ENCODE measurements around the gene ZNF200.
"Not testable (repeated sequence)": the region's sequence is repeated elsewhere in the genome, so short reads cannot be mapped to it uniquely, and the experiment has no call there.

ZNF200 gene, protein sequence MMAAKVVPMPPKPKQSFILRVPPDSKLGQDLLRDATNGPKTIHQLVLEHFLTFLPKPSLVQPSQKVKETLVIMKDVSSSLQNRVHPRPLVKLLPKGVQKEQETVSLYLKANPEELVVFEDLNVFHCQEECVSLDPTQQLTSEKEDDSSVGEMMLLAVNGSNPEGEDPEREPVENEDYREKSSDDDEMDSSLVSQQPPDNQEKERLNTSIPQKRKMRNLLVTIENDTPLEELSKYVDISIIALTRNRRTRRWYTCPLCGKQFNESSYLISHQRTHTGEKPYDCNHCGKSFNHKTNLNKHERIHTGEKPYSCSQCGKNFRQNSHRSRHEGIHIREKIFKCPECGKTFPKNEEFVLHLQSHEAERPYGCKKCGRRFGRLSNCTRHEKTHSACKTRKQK

DNA sequence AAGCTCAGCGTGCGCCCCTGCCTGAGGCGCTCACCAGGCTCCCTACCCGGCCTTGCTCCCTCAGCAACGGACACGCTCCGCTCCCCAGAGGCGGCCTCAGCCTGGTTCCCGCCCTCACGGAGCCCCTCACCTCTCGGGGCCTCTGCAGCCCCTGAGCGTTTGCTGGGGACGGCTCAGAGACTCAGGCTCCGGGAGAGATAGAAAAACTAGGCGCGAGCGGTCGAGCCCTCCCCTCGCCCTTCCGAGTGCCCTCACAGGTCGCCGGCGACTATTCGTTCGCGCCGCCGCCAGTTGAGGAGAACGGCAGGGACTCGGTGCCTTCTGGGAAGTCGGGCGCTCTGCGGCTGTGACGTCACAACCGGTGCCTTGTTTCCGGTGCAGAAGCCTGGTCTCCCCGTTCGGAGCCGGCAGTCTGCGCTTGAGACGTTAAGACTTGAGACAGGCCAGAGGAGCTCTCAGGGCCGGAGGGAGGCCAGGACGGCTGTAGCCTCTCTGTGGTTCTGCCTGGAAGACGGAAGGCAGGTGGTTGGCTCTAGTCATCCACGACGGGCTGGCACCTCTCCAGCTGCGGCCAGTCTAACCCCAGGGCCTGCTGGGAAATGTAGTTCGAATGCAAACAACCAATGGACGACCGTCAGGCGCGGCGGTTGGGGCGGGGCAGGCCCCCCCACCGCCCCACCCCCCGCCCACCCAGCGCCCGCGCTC lies at the start of gene ZNF200:
TSS of gene ZNF200 (minus strand) at position 302 of the 705 bp plus-strand sequence. CDS start 1,403 bp downstream, outside the sequence.
- in situ Hi-C loops (cut with HindIII; ENCODE audit: low pct_ligation_motif_present, low pct_unique_long_range_greater_than_20kb, low sequenced_read_pairs), result no loop called here
- DNase-seq, result peak; percentile 97

DNA sequence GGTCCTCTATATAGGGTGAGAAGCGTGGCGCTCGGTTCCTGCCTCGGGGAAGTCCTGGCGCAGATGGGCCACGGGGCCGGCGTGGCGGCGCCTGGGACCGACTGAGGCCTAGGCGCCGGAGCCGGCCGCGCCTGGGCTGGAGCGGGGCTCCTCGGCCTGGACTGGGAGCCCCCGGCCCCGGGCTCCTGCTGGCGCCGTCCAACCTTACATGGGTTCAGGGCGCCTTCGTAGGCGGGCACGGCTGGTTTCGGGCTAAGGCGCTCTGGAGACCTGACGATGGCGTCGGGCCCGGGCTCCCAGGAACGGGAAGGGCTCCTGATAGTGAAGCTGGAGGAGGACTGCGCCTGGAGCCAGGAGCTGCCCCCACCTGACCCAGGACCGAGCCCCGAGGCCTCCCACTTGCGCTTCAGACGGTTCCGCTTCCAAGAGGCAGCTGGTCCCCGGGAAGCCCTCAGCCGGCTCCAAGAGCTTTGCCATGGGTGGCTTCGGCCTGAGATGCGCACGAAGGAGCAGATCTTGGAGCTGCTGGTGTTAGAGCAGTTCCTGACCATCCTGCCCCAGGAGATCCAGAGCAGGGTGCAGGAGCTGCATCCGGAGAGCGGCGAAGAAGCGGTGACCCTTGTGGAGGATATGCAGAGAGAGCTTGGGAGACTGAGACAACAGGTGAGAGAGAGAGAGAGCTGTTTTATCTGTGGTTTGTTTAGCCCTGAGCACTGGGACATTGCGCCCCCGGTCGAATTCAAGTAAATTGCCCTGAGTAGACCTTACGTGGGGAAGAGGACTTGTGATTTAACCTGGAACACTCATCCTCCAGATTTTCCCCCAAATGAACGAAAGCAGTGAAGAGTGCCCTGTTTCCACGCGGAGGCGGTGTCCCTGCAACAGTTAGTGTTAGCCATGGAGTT lies 48.8 kb upstream of the ZNF200 start:
- no peak for DNase-seq
- in situ Hi-C loops (cut with HindIII; ENCODE audit: low pct_ligation_motif_present, low pct_unique_long_range_greater_than_20kb, low sequenced_read_pairs), result no loop called here

DNA sequence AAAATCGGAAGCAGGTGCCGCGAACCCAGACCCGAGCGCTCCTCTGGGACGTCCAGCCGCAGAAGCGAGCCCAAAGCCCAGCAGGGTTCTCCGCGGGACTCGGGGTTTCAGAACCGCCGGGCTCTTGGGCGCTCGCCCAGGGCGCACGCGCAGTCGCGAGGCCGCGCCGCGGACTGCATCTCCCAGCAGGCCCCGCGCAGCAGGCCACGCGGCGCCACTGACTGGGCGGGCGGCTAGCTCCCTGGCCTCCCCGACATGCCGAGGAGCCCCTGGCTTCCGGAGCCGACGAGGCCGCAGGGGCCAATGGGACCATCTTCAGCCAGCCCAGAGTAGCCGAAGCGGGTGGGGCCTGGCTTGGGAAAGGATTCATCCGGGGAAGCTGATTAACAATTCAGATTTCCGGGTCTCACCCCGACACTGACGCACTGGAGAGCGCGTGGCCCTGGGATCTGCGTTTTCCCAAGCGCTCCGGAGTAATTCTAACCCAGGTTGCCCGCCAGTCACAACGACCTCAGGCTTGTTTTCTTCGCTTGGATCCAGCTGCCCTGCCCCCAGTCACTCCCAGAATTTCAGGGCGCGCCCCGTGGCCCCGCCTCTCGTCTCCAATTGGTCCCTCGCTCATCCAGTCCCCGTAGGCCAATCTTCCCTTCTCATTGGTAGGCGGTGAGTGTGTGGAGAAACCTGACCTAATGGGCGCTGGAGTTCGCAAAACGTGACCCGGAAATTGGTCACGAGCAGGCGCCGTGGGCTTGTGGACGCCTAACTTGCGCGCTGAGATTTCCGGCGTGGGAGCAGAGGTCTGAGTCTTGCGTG lies 48.0 kb upstream of the ZNF200 start, which contains the start of gene ZNF263:
TSS of gene ZNF263 (plus strand) at position 762 of the 813 bp plus-strand sequence. CDS start 328 bp downstream, outside the sequence.
- in situ Hi-C loops (cut with HindIII; ENCODE audit: low pct_ligation_motif_present, low pct_unique_long_range_greater_than_20kb, low sequenced_read_pairs), result no loop called here
- DNase-seq, result peak; percentile 99

DNA sequence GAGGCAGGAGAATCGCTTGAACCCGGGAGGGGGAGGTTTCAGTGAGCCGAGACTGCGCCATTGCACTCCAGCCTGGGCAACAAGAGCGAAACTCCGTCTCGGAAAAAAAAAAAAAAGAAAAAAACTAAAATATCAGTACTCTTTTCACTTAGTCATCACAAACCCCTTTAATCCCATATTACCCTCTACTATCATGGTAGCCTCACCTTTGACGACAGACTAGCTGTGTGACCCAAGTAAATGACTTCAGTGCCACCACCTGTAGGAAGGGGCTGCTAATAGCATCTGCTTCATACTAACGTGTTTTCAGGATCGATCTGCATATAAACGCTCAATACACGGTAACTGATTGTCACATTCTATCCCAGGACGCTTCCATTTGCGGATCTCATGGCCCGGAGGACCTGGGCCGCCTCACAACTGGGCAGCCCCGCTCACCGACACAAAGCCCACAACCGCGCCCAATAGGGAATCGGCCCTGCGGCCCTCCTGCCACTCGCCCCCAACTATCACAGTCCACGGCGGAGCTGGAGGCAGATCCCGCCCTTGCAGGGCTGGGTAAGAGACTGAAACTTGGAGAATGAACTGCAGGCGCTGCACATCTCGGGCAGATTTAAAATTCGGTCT lies 47.3 kb upstream of the ZNF200 start:
- peak; percentile 82 for DNase-seq
- in situ Hi-C loops (cut with HindIII; ENCODE audit: low pct_ligation_motif_present, low pct_unique_long_range_greater_than_20kb, low sequenced_read_pairs), result no loop called here

DNA sequence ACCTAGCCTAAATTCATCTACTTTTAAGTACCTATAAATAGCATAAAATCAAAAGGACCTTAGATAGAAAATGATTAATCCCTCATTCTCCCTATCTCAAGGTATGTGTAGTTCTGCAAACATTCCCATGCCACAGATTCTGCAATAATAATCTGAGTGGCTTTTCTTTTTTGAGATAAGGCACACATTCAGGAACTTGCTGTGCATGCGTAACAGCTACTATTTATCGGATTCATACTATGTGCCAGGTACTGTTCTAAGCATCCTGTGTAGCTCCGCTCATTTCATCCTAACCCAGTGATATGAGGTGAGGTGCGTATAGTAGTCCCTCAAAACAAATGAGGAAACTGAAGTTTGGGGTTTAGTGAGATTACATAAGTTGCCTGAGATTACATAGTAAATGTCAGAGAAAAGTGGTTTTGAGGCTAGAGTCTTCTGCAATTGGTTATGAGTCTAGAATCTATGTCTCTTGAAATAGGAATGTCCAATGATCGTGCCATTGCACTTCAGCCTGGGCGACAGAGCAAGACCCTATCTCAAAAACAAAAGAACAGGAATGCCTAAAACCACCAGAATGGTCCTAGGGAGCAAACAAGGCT lies 46.4 kb upstream of the ZNF200 start:
- no peak for DNase-seq
- in situ Hi-C loops (cut with HindIII; ENCODE audit: low pct_ligation_motif_present, low pct_unique_long_range_greater_than_20kb, low sequenced_read_pairs), result no loop called here

DNA sequence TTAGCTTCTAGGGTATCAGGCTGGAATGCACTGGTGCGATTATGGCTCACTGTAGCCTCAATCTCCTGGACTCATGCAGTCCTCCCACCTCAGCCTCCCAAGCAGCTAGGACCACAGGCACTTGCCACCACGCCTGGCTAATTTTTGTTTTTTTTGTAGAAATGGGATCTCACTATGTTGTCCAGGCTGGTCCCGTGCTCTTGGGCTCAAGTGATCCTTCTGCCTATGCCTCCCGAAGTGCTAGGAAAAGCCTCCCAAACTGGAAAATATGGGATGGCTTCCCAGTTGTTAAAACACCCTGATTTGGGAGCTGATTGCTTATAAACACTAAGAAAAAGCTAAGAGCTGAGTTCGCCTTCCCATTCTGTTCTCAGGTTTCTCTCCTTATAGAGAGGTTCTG lies 41.7 kb upstream of the ZNF200 start:
- no peak for DNase-seq
- in situ Hi-C loops (cut with HindIII; ENCODE audit: low pct_ligation_motif_present, low pct_unique_long_range_greater_than_20kb, low sequenced_read_pairs), result no loop called here

DNA sequence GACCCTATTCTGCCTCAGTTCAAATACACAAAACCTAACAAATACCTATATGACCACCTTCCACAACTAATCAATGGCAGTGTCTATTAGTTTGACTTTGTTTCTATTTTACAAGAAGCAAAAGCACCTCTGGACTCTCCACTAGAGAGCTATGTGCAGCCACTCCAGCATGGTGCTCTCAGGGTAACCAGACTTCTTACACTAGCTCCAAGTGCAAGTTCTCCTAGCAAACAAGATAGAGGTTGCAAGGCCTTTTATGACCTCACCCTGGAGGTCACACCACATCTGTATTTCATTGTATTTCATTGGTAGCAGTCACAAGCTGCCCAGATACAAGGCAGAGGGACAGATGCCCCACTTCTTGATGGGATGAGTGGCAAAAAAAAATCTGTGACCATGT lies 40.0 kb upstream of the ZNF200 start:
- in situ Hi-C loops (cut with HindIII; ENCODE audit: low pct_ligation_motif_present, low pct_unique_long_range_greater_than_20kb, low sequenced_read_pairs), result no loop called here
- DNase-seq, result no peak

DNA sequence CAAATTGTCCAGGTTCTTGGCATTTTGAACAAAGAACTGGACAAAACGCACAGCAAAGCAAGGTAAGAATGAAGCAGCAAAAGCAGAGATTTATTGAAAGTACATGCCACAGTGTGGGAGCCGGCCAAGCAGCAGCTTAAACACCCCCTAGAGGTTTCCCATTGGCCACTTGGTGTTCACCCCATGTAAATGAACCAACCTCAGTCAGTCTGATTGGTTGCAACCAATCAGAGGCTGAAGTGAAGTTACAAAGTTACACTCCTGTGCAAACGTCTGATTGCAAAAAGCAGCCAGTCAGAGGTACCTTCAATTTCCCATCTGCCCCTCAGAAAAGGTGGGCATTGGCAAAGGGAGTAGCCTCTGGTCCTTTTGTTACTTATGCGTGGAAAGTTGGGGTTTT lies 39.5 kb upstream of the ZNF200 start:
- peak; percentile 67 for DNase-seq
- in situ Hi-C loops (cut with HindIII; ENCODE audit: low pct_ligation_motif_present, low pct_unique_long_range_greater_than_20kb, low sequenced_read_pairs), result no loop called here

DNA sequence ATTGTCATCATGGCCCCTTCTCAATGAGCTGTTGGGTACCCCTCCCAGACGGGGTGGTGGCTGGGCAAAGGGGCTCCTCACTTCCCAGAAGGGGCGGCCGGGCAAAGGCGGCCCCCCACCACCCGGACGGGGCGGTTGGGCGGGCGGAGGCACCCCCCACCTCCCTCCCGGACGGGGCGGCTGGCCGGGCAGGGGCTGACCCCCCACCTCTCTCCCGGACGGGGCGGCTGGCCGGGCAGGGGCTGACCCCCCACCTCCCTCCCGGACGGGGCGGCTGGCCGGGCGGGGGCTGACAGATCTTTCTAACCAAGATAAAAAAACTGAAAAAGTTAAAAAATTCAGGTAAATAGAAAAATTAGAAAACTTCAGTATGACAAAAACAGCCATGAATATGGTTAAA lies 36.3 kb upstream of the ZNF200 start:
- in situ Hi-C loops (cut with HindIII; ENCODE audit: low pct_ligation_motif_present, low pct_unique_long_range_greater_than_20kb, low sequenced_read_pairs); DNase-seq: not testable (repeated sequence)

DNA sequence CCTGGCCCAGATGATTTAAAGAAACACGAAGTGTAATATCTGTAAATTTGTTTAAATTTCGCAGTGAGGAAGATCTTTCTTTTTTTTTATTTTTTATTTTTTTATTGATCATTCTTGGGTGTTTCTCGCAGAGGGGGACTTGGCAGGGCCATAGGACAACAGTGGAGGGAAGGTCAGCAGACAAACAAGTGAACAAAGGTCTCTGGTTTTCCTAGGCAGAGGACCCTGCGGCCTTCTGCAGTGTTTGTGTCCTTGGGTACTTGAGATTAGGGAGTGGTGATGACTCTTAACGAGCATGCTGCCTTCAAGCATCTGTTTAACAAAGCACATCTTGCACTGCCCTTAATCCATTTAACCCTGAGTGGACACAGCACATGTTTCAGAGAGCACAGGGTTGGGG lies 35.8 kb upstream of the ZNF200 start:
- DNase-seq; in situ Hi-C loops (cut with HindIII; ENCODE audit: low pct_ligation_motif_present, low pct_unique_long_range_greater_than_20kb, low sequenced_read_pairs): not testable (repeated sequence)

DNA sequence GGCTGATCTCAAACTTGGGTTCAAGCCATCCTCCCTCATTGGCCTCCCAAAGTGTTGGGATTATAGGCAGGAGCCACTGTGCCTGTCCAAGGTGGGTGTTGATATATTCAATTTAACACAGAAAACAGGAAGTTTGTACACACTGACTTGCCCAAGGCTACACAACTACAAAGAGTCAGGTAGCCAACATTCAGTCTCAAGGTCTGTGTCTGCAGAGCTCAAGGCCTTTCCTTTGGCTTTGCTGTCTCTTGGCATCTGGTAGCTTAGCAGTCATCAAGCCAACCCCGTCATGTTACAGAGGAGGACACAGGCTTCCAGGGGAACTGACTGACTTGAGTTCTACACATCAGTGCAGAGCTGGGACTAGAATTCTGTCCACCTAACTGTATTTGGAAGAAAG lies 33.3 kb upstream of the ZNF200 start:
- in situ Hi-C loops (cut with HindIII; ENCODE audit: low pct_ligation_motif_present, low pct_unique_long_range_greater_than_20kb, low sequenced_read_pairs), result no loop called here
- DNase-seq, result no peak

DNA sequence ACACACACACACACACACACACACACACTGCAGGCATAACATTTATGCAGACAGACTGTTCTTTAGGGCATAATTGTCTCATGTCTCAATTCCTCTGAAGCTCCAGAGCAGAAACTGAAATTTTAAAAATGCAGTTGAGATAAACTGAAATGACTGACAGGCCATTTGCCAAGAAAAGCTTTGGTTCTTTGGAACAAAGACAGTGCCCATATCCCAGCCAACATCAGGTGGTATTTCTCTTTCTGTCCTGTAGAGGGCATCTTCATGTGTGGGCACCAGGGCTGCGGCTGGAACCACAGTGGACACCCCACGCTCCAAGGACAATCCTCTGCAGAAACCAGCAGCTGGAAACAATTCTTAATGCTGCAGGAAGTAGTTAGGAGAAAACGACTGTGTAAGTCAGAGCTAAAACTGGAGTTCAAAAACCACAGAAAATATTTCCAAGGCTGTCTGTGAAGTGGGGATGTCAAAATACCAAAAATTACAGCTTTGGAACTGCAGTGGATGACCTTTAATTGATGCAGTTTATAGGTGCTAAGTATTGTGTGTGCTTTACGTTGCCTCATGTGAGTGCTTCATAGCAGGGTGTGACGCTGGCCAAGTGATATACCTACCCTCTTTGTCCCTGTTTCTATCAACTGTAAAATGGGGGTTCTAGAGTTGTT lies 32.0 kb upstream of the ZNF200 start:
- peak; percentile 35 for DNase-seq
- in situ Hi-C loops (cut with HindIII; ENCODE audit: low pct_ligation_motif_present, low pct_unique_long_range_greater_than_20kb, low sequenced_read_pairs), result no loop called here

DNA sequence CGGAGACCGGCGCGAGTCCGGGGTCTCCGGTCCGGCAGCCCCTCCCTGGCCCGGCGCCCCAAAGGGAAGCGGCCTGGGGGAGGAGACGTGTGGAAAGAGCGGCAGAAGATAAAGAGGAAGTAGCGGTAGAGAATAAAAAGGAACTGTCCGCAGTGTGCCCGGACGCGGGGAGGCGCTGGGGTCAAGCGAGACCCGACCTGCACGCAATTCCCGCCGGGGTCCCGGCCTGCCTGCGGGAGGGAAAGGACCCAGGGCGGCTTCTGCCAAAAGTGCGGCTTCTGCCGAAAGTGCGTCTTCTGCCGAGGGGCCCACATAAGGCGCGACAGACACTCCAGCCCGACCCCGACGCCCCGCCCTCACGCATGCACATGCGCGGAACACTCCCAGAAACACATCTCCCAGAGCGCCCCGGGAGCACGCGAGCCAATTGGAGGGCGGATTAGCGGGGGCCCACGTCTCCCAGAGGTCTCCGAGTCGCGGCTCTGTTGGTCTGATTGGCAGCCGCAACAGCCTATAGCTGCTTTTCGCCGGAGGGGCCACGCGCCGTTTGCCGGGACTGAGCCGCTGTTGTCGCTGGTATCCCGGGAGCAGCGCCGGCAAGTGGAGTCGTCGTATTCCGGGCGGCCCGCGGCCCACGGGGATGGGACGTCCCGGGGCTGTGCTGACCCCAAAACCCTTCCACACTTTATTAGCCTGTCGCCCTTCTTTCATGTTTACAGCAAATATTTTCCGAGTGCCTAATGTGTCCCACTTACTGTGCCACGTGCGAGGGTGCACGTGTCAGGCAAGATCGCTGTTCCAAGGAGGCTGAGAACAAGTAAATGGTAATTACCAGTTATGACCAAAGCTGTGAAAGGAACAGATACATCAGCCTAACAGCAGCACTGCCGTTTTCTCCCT lies 29.4 kb upstream of the ZNF200 start:
- DNase-seq, result peak; percentile 99
- in situ Hi-C loops (cut with HindIII; ENCODE audit: low pct_ligation_motif_present, low pct_unique_long_range_greater_than_20kb, low sequenced_read_pairs), result no loop called here

DNA sequence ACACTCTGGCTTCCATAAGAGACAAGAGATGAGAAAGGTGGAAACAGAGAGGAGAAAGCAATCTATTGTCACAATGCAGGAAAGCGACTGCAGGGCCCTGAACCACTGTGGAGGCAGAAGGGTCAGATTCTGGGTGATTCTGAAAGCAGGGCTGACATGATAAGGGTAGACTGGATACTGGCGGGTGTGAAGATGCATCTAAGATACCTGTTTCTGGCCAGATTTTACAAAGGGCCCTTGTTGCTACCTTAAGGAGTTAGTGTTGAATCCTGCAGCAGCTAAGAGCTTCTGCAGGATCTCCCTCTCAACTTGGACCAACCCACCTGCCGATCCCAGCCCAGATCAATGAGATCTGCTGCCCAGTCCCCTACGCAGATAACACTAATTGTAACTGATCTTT lies 27.6 kb upstream of the ZNF200 start:
- in situ Hi-C loops (cut with HindIII; ENCODE audit: low pct_ligation_motif_present, low pct_unique_long_range_greater_than_20kb, low sequenced_read_pairs), result no loop called here
- DNase-seq, result no peak

DNA sequence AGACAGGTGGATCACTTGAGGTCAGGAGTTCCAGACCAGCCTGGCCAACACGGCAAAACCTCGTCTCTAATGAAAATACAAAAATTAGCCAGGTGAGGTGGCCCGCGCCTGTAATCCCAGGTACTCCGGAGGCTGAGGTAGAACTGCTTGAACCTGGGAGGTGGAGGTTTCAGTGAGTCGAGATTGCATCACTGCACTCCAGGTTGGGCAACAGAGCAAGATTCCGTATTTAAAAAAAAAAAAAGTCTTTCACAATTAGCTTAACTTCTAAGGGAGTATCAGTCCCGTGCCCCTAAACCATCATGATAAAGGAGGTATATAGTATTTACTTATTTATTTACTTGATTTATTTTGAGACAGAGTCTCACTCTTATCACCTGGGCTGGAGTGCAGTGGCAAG lies 24.9 kb upstream of the ZNF200 start:
- in situ Hi-C loops (cut with HindIII; ENCODE audit: low pct_ligation_motif_present, low pct_unique_long_range_greater_than_20kb, low sequenced_read_pairs), result no loop called here
- DNase-seq, result no peak

DNA sequence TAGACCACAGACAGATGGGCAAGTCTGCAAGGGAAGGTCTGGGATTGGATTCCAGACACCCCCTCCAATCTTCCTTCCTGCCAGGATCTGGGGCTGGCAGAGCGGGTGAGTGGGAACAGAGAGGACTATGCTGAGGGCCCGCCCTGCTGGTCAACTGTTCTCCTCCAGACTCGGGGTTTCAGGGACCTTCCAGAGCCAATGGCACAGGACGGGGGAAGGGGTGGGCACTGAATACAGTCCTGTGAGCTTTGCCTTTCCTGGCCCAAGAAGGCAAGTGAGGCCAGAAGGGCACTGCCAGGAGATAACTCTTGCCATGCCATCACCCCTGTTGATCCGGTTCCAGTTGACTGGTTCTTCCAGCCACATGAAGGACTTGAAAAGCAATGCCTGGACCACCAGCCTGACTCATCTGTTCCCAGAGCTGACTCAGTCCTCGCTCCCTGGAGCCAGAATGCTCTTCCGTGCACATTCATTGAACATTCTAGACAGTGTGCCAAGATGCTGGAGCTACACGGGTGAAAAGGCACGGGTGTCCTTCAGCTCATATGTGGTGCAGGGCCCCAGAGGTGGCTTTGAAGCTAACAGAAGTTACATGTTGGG lies 22.0 kb upstream of the ZNF200 start:
- peak; percentile 98 for DNase-seq
- in situ Hi-C loops (cut with HindIII; ENCODE audit: low pct_ligation_motif_present, low pct_unique_long_range_greater_than_20kb, low sequenced_read_pairs), result no loop called here
